Astrocyte (in vitro differentiated cells and primary cell): ENCODE data around the gene MTNR1A. TPM values are rescaled to one million over a fixed set of nuclear protein-coding genes. Genes with fewer than 3 reads are reported as not detected.
"Not testable (repeated sequence)": the region's sequence is repeated elsewhere in the genome, so short reads cannot be mapped to it uniquely, and the experiment has no call there.

Source experiments
- DNase-seq: peaks from one replicate; pipeline ENCODE4 v3.0.0-alpha.2; 2010; ENCODE audit warnings: low read depth
- FAIRE-seq: peaks from 2 replicates; lab custom pipeline; 2011; peaks lifted over from hg19 to GRCh38; lab: Jason Lieb, UNC
- H2AFZ ChIP-seq: 2 replicates; pipeline ENCODE4 v1.6.0; 2012; ENCODE audit warnings: low read depth, low read length, inconsistent platforms
- H3K27ac ChIP-seq: 2 replicates; pipeline ENCODE4 v1.5.1; 2011; ENCODE audit warnings: low read depth, low read length, inconsistent platforms
- H3K27me3 ChIP-seq: 2 replicates; pipeline ENCODE4 v1.6.0; 2011; ENCODE audit warnings: low read length, inconsistent platforms; ENCODE audit not compliant: insufficient read depth
- H3K36me3 ChIP-seq: 2 replicates; pipeline ENCODE4 v1.5.1; 2011; ENCODE audit warnings: low read length, inconsistent platforms; ENCODE audit not compliant: insufficient read depth
- H3K4me1 ChIP-seq: 2 replicates; pipeline ENCODE4 v1.5.1; 2011; ENCODE audit warnings: low read length, inconsistent platforms; ENCODE audit not compliant: insufficient read depth
- H3K4me2 ChIP-seq: 2 replicates; pipeline ENCODE4 v1.6.0; 2012; ENCODE audit warnings: low read length, inconsistent platforms
- H3K4me3 ChIP-seq: 2 replicates; pipeline ENCODE4 v1.5.1; 2011; ENCODE audit warnings: low read depth, mild to moderate bottlenecking, low read length, inconsistent platforms; ENCODE audit not compliant: insufficient read depth
- H3K79me2 ChIP-seq: 2 replicates; pipeline ENCODE4 v1.6.0; 2012; ENCODE audit warnings: mild to moderate bottlenecking, low read length, inconsistent platforms; ENCODE audit not compliant: insufficient read depth
- H3K9ac ChIP-seq: 2 replicates; pipeline ENCODE4 v1.6.0; 2012; ENCODE audit warnings: mild to moderate bottlenecking, low read length, inconsistent platforms
- H3K9me3 ChIP-seq: 2 replicates; pipeline ENCODE4 v1.5.1; 2012; ENCODE audit warnings: low read depth, mild to moderate bottlenecking, low read length, inconsistent platforms; ENCODE audit not compliant: insufficient read depth
- H4K20me1 ChIP-seq: 2 replicates; pipeline ENCODE4 v1.6.0; 2012; ENCODE audit warnings: low read length, inconsistent platforms; ENCODE audit not compliant: insufficient read depth
- H3K27ac Mint-ChIP-seq: one replicate; pipeline ENCODE4 v1.8.0; 2021; ENCODE audit warnings: mild to moderate bottlenecking, mixed read lengths; ENCODE audit not compliant: unreplicated experiment
- H3K27me3 Mint-ChIP-seq: one replicate; pipeline ENCODE4 v1.8.0; 2021; ENCODE audit warnings: low read depth, mixed read lengths; ENCODE audit not compliant: unreplicated experiment
- H3K36me3 Mint-ChIP-seq: one replicate; pipeline ENCODE4 v1.8.0; 2021; ENCODE audit warnings: low read depth, mixed read lengths; ENCODE audit not compliant: unreplicated experiment
- H3K4me1 Mint-ChIP-seq: one replicate; pipeline ENCODE4 v1.8.0; 2021; ENCODE audit warnings: low read depth, mixed read lengths; ENCODE audit not compliant: unreplicated experiment
- H3K4me3 Mint-ChIP-seq: one replicate; pipeline ENCODE4 v1.8.0; 2021; ENCODE audit warnings: mild to moderate bottlenecking, moderate library complexity, mixed read lengths; ENCODE audit not compliant: unreplicated experiment
- H3K9me3 Mint-ChIP-seq: one replicate; pipeline ENCODE4 v1.8.0; 2021; ENCODE audit warnings: mild to moderate bottlenecking, mixed read lengths; ENCODE audit not compliant: unreplicated experiment
- EZH2 ChIP-seq: IDR thresholded peaks from 2 replicates; pipeline ENCODE4 v1.6.1; 2012; ENCODE audit warnings: mild to moderate bottlenecking, low read length, inconsistent platforms; ENCODE audit not compliant: insufficient read depth
- total RNA-seq: library from RNA; stranded (reverse); gene quantifications from 2 replicates; pipeline ENCODE4 v1.2.1, GENCODE V29; 2021
- TF ChIP-seq, protein P1 (sequence below): IDR thresholded peaks from 2 replicates; pipeline ENCODE4 v1.5.1; 2011; ENCODE audit warnings: low read depth, mild to moderate bottlenecking, inconsistent platforms, low read length, moderate library complexity; ENCODE audit not compliant: insufficient read depth

Gene MTNR1A
- total RNA-seq, 1 donor from 2014 or later: 0.34 TPM

DNA sequence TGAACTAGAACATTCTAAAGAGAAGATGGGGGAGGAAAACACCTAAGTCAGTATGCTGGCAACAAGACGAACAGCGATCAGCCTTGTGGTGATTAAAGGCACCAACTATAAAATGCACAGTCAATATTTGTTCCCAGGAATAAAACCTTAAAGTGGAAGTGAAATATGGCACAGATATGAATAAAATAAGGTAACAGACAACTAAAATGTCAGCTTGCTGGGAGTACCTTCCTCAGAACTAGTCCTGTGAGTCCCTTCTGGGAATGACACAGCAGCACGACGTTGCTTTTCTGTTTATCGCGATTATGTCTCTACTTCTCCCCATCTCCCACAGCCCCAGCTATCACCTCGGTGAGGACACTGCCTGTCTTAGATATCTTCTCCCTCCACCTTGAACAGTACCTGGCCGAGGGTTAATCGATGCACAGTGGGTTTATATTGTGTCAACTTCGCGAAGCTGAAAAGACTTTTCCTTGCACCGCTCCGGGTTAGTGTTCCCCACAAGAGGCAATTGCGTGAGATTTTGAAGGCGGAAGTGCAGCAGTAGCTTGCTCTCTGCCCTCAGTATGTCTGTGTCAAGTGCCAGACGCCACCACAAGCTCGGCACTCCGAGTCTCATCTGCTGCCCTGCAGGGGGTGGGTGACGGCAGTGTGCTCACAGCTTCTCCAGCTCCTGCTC, 17.4 kb downstream of the MTNR1A start:
- peaks cover 1% of the 10 kb centered on the region for H3K36me3 Mint-ChIP-seq
- no peak overlapping the region for H3K27ac ChIP-seq
- TF ChIP-seq, protein P1, sequence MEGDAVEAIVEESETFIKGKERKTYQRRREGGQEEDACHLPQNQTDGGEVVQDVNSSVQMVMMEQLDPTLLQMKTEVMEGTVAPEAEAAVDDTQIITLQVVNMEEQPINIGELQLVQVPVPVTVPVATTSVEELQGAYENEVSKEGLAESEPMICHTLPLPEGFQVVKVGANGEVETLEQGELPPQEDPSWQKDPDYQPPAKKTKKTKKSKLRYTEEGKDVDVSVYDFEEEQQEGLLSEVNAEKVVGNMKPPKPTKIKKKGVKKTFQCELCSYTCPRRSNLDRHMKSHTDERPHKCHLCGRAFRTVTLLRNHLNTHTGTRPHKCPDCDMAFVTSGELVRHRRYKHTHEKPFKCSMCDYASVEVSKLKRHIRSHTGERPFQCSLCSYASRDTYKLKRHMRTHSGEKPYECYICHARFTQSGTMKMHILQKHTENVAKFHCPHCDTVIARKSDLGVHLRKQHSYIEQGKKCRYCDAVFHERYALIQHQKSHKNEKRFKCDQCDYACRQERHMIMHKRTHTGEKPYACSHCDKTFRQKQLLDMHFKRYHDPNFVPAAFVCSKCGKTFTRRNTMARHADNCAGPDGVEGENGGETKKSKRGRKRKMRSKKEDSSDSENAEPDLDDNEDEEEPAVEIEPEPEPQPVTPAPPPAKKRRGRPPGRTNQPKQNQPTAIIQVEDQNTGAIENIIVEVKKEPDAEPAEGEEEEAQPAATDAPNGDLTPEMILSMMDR: no peak
- TF ChIP-seq EZH2: no peak
- no peaks in the 10 kb centered on the region for H3K4me1 ChIP-seq
- H3K4me3 Mint-ChIP-seq: no peak overlapping the region
- H3K4me1 Mint-ChIP-seq: no peaks in the 10 kb centered on the region
- H3K27ac Mint-ChIP-seq: no peak overlapping the region
- H3K9ac ChIP-seq: no peak overlapping the region
- peaks cover 12% of the 10 kb centered on the region for H3K9me3 Mint-ChIP-seq
- no peak overlapping the region for H2AFZ ChIP-seq
- no peaks in the 10 kb centered on the region for H3K79me2 ChIP-seq
- H3K36me3 ChIP-seq: no peaks in the 10 kb centered on the region
- H3K27me3 ChIP-seq: no peaks in the 10 kb centered on the region
- H3K9me3 ChIP-seq: peaks cover 3% of the 10 kb centered on the region
- no peak for FAIRE-seq
- peaks cover 16% of the 10 kb centered on the region for H3K27me3 Mint-ChIP-seq
- H4K20me1 ChIP-seq: no peaks in the 10 kb centered on the region
- no peak overlapping the region for H3K4me2 ChIP-seq
- DNase-seq: no peak
- H3K4me3 ChIP-seq: no peak overlapping the region

DNA sequence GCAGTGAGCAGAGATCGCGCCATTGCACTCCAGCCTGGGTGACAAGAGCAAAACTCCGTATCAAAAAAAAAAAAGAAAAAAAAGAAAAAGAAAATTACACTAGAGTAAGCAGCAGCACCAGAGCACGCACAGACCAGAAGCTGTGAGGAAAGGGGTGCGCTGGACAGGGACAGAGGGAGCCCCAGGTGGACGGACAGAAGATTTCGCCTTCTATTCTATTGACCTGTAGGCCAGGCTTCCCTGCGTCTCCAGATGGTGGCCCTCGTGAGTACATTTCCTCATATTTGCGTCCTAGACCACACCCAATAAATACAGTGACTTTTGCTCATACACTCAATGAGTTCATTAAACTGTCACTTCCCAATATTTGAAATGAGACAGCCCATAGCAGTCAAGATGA, 19.1 kb downstream of the MTNR1A start:
- H3K27me3 ChIP-seq: no peaks in the 10 kb centered on the region
- Mint-ChIP-seq H3K36me3 (peaks cover 1% of the 10 kb centered on the region), H3K4me3 (no peak overlapping the region), H3K27ac (no peak overlapping the region), H3K27me3 (peaks cover 13% of the 10 kb centered on the region), H3K4me1 (no peaks in the 10 kb centered on the region), H3K9me3 (peaks cover 8% of the 10 kb centered on the region)
- H3K4me1 ChIP-seq: no peaks in the 10 kb centered on the region
- TF ChIP-seq, protein P1: no peak
- no peak for TF ChIP-seq EZH2
- no peak overlapping the region for H2AFZ ChIP-seq
- H3K4me2 ChIP-seq: no peak overlapping the region
- no peak overlapping the region for H3K9ac ChIP-seq
- no peaks in the 10 kb centered on the region for H3K36me3 ChIP-seq
- H3K4me3 ChIP-seq: no peak overlapping the region
- no peak for DNase-seq
- FAIRE-seq: no peak
- peaks cover 3% of the 10 kb centered on the region for H3K9me3 ChIP-seq
- H3K27ac ChIP-seq: no peak overlapping the region
- H3K79me2 ChIP-seq: no peaks in the 10 kb centered on the region
- no peaks in the 10 kb centered on the region for H4K20me1 ChIP-seq

DNA sequence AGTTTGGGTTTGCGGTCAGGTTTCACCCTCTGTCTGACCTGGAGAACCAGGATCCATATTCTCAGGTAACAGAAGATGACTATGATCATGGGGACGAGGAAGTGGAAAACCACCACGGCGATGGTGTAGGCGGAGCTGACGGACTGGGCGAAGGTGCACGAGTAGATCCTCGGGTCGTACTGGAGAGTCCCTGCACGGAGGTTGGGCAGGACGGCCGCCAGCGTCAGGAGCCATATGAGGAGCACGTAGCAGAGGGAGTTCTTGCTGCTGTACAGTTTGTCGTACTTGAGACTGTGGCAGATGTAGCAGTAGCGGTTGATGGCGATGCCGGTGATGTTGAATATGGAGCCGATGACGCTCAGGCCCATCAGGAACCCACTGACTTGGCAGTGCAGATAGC, 21.3 kb downstream of the MTNR1A start:
- Histone ChIP-seq H3K4me3 (no peak overlapping the region), H3K79me2 (no peaks in the 10 kb centered on the region), H4K20me1 (no peaks in the 10 kb centered on the region), H3K36me3 (no peaks in the 10 kb centered on the region), H3K4me1 (no peaks in the 10 kb centered on the region), H3K27me3 (no peaks in the 10 kb centered on the region), H3K27ac (no peak overlapping the region), H3K4me2 (no peak overlapping the region), H3K9me3 (peaks cover 3% of the 10 kb centered on the region), H2AFZ (no peak overlapping the region), H3K9ac (no peak overlapping the region)
- Mint-ChIP-seq H3K27ac (no peak overlapping the region), H3K36me3 (peaks cover 1% of the 10 kb centered on the region), H3K4me3 (no peak overlapping the region), H3K9me3 (peaks cover 3% of the 10 kb centered on the region), H3K27me3 (peaks cover 9% of the 10 kb centered on the region), H3K4me1 (no peaks in the 10 kb centered on the region)
- DNase-seq (no peak), FAIRE-seq (no peak)
- TF ChIP-seq, protein P1: no peak
- TF ChIP-seq EZH2: no peak

DNA sequence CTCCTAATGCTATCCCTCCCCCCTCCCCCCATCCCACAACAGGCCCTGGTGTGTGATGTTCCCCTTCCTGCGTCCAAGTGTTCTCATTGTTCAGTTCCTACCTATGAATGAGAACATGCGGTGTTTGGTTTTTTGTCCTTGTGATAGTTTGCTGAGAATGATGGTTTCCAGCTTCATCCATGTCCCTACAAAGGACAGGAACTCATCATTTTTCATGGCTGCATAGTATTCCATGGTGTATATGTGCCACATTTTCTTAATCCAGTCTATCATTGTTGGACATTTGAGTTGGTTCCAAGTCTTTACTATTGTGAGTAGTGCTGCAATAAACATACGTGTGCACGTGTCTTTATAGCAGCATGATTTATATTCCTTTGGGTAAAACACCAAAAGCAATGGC, 31.4 kb downstream of the MTNR1A start:
- H3K4me1 Mint-ChIP-seq, H4K20me1 ChIP-seq, H3K27me3 ChIP-seq, H3K27ac ChIP-seq, H3K36me3 Mint-ChIP-seq, H3K9ac ChIP-seq, H3K79me2 ChIP-seq, H3K9me3 ChIP-seq, H3K27ac Mint-ChIP-seq, H3K4me3 Mint-ChIP-seq, H3K4me3 ChIP-seq, FAIRE-seq, H2AFZ ChIP-seq, H3K27me3 Mint-ChIP-seq, H3K4me1 ChIP-seq, H3K4me2 ChIP-seq, H3K9me3 Mint-ChIP-seq, H3K36me3 ChIP-seq, DNase-seq: not testable (repeated sequence)
